Small intestine (tissue), 7 donors: ENCODE measurements around the gene DCAF11. TPM values are rescaled to one million over a fixed set of nuclear protein-coding genes. Genes with fewer than 3 reads are reported as not detected.

Source experiments
- DNase-seq, 2 donors: peaks; one replicate each; pipeline versions ENCODE4 v3.0.0 to v3.0.0-alpha.2; 2013
- FAIRE-seq: peaks from 2 replicates; lab custom pipeline; 2012; peaks lifted over from hg19 to GRCh38; lab: Jason Lieb, UNC
- H3K27ac ChIP-seq, 3 donors: one replicate each; pipeline ENCODE4 v1.5.1; 2013; ENCODE audit warnings: low read length in 2 of 3, mild to moderate bottlenecking in 2 of 3, control low read depth in 1 of 3, inconsistent platforms in 1 of 3, low read depth in 1 of 3, moderate library complexity in 1 of 3
- H3K27me3 ChIP-seq, 3 donors: one replicate each; pipeline ENCODE4 v1.6.1; 2013; ENCODE audit warnings: low read length in 3 of 3, inconsistent platforms in 1 of 3; ENCODE audit not compliant: control insufficient read depth in 3 of 3, insufficient read depth in 3 of 3
- H3K36me3 ChIP-seq, 3 donors: one replicate each; pipeline ENCODE4 v1.6.1; 2013; ENCODE audit warnings: low read length in 3 of 3, inconsistent platforms in 1 of 3, low read depth in 1 of 3, mild to moderate bottlenecking in 1 of 3, moderate library complexity in 1 of 3; ENCODE audit not compliant: control insufficient read depth in 3 of 3, insufficient read depth in 2 of 3
- H3K4me1 ChIP-seq, 3 donors: one replicate each; pipeline ENCODE4 v1.6.1; 2013; ENCODE audit warnings: low read length in 2 of 3, inconsistent platforms in 1 of 3, low read depth in 1 of 3, mild to moderate bottlenecking in 1 of 3, moderate library complexity in 1 of 3; ENCODE audit not compliant: control insufficient read depth in 3 of 3, insufficient read depth in 2 of 3
- H3K4me3 ChIP-seq, 3 donors: one replicate each; pipeline ENCODE4 v1.5.1; 2013; ENCODE audit warnings: low read length in 3 of 3, control low read depth in 1 of 3, inconsistent platforms in 1 of 3, low read depth in 1 of 3, mild to moderate bottlenecking in 1 of 3, moderate library complexity in 1 of 3
- H3K9me3 ChIP-seq, 2 donors: one replicate each; pipeline ENCODE4 v1.6.1; 2013; ENCODE audit warnings: low read depth in 1 of 2, low read length in 1 of 2; ENCODE audit not compliant: control insufficient read depth in 2 of 2, insufficient read depth in 1 of 2
- WGBS, 3 donors: extraction: QIAGEN DNeasy Blood & Tissue Kit; methylation state at CpG; one replicate each; pipeline ENCODE4 v1.1.7; 2013; 5-methylcytosine and 5-hydroxymethylcytosine counted together
- polyA plus RNA-seq, 4 donors: library from polyadenylated mRNA; stranded (reverse) in 3 of 4; unstranded in 1 of 4; fragments of 200-250 nt in 3 of 4; fragments of 120-200 nt in 1 of 4; gene quantifications; one replicate each; pipeline versions ENCODE4 v1.2.1 to v1.2.3, GENCODE V29; 2013
- donor health status: healthy with polysubstance abuse.
- donor health status: control.
- donor health status: control.
- donor health status: Bipolar disorder and iron deficiency.
- donor health status: healthy.

DCAF11 gene
- polyA plus RNA-seq, 4 donors = 72.1 to 122 (median 93.3) TPM

GRCh38 chr14:24167469-24168114, 53.0 kb downstream of the DCAF11 start:
- DNase-seq (no peak), FAIRE-seq (no peak)
- H3K4me3 ChIP-seq = no peak overlapping the region
- no peaks in the 10 kb centered on the region for H3K9me3 ChIP-seq
- H3K36me3 ChIP-seq = peaks cover 17 to 60% (median 23%) of the 10 kb centered on the region in 3 donors
- no peaks in the 10 kb centered on the region for H3K27me3 ChIP-seq
- H3K4me1 ChIP-seq = peaks cover 0 to 10% (median 6%) of the 10 kb centered on the region in 3 donors
- H3K27ac ChIP-seq = no peak overlapping the region
- WGBS, 3 donors = 85 to 93% (median 86%) methylated on average over 3 of the region's 3 CpGs

GRCh38 chr14:24171422-24172260, 57.1 kb downstream of the DCAF11 start, which contains the start of gene REC8:
REC8 (plus strand) TSS chr14:24172080; CDS start chr14:24172553, 473 bp downstream.
- Histone ChIP-seq H3K27ac (peak within 1 kb of the TSS in 2 of 3 donors; percentile 67 to 78), H3K4me1 (peaks cover 0 to 29% (median 0%) of the 10 kb centered on the region in 3 donors), H3K36me3 (peaks cover 3 to 58% (median 6%) of the 10 kb centered on the region in 3 donors), H3K27me3 (no peaks in the 10 kb centered on the region), H3K4me3 (peak within 1 kb of the TSS in 2 of 3 donors; percentile 18 to 71), H3K9me3 (no peaks in the 10 kb centered on the region)
- DNase-seq (peak; percentile 66 to 98), FAIRE-seq (no peak)
- WGBS, 3 donors = 6 to 52% (median 34%) methylated on average over 62 to 63 of the region's 63 CpGs

GRCh38 chr14:24172261-24172860, 57.8 kb downstream of the DCAF11 start:
- Histone ChIP-seq H3K27me3 (no peaks in the 10 kb centered on the region), H3K9me3 (no peaks in the 10 kb centered on the region), H3K27ac (peak overlapping the region in 2 of 3 donors; percentile 67 to 78), H3K36me3 (peaks cover 7 to 58% (median 10%) of the 10 kb centered on the region in 3 donors), H3K4me1 (peaks cover 0 to 36% (median 0%) of the 10 kb centered on the region in 3 donors), H3K4me3 (peak overlapping the region in 2 of 3 donors; percentile 18 to 71)
- FAIRE-seq = no peak
- WGBS, 3 donors = 25 to 71% (median 68%) methylated on average over 28 to 30 of the region's 30 CpGs
- peak in 1 of 2 donors; percentile 60 for DNase-seq

- no peak for FAIRE-seq
- DNase-seq = no peak
- Histone ChIP-seq H3K4me3 (peak overlapping the region in 1 of 3 donors; percentile 71), H3K9me3 (no peaks in the 10 kb centered on the region), H3K27me3 (no peaks in the 10 kb centered on the region), H3K27ac (peak overlapping the region in 1 of 3 donors; percentile 78), H3K4me1 (peaks cover 0 to 41% (median 0%) of the 10 kb centered on the region in 3 donors), H3K36me3 (peaks cover 11 to 60% (median 15%) of the 10 kb centered on the region in 3 donors)
- WGBS, 3 donors = 65 to 78% (median 74%) methylated on average over 19 to 20 of the region's 20 CpGs
Measured at GRCh38 chr14:24172871-24173281, 58.3 kb downstream of the DCAF11 start.

Other genes with a start within 250 kb of the DCAF11 start
- gene DHRS4, start 161.0 kb upstream of the DCAF11 start, polyA plus RNA-seq = 100 to 1,000 TPM in 3 of 4 donors, 10 to 100 TPM in 1; 61.6 to 163 (median 135) TPM
- gene DHRS4L2, start 125.8 kb upstream of the DCAF11 start, polyA plus RNA-seq = 100 to 1,000 TPM in 3 of 4 donors, 10 to 100 TPM in 1; 34.8 to 162 (median 107) TPM
- 1 to 10 TPM in 2 of 4 donors, under 1 TPM in 2; 0.81 to 1.4 (median 1.1) TPM for gene CARMIL3, start 62.8 kb upstream of the DCAF11 start, polyA plus RNA-seq
- 10 to 100 TPM in 1 of 4 donors, 1 to 10 TPM in 2, under 1 TPM in 1; 0.03 to 10.7 (median 4.2) TPM for gene CPNE6, start 43.2 kb upstream of the DCAF11 start, polyA plus RNA-seq
- gene PCK2, start 20.5 kb upstream of the DCAF11 start, polyA plus RNA-seq = 100 to 1,000 TPM; 197 to 870 (median 304) TPM
- 1 to 10 TPM; 1.5 to 4.0 (median 2.7) TPM for gene NRL, start 172 bp downstream of the DCAF11 start, polyA plus RNA-seq
- gene FITM1, start 15.9 kb downstream of the DCAF11 start, polyA plus RNA-seq = 1 to 10 TPM; 2.4 to 5.8 (median 4.1) TPM
- gene PSME1, start 21.4 kb downstream of the DCAF11 start, polyA plus RNA-seq = 100 to 1,000 TPM; 307 to 576 (median 467) TPM
- gene EMC9, start 26.8 kb downstream of the DCAF11 start, polyA plus RNA-seq = 10 to 100 TPM; 27.2 to 74.7 (median 41.3) TPM
- 100 to 1,000 TPM; 175 to 997 (median 644) TPM for gene PSME2, start 31.8 kb downstream of the DCAF11 start, polyA plus RNA-seq
- 10 to 100 TPM; 33.7 to 83.0 (median 48.9) TPM for gene RNF31, start 32.7 kb downstream of the DCAF11 start, polyA plus RNA-seq
- 10 to 100 TPM; 36.9 to 90.9 (median 63.3) TPM for gene IRF9, start 46.5 kb downstream of the DCAF11 start, polyA plus RNA-seq
- 100 to 1,000 TPM in 1 of 4 donors, 10 to 100 TPM in 3; 23.0 to 135 (median 40.7) TPM for gene REC8, start 57.3 kb downstream of the DCAF11 start, polyA plus RNA-seq
- gene IPO4, start 74.0 kb downstream of the DCAF11 start, polyA plus RNA-seq = 10 to 100 TPM in 2 of 4 donors, 1 to 10 TPM in 2; 3.2 to 24.4 (median 12.5) TPM
- gene TM9SF1, start 80.7 kb downstream of the DCAF11 start, polyA plus RNA-seq = 10 to 100 TPM in 2 of 4 donors, 1 to 10 TPM in 2; 6.9 to 56.1 (median 23.9) TPM
- 1 to 10 TPM in 1 of 4 donors, under 1 TPM in 1, not detected in 2; 0.04 to 6.9 TPM for gene TSSK4, start 90.9 kb downstream of the DCAF11 start, polyA plus RNA-seq
- 100 to 1,000 TPM in 1 of 4 donors, 10 to 100 TPM in 3; 70.0 to 121 (median 94.9) TPM for gene CHMP4A, start 98.7 kb downstream of the DCAF11 start, polyA plus RNA-seq
- gene MDP1, start 101.3 kb downstream of the DCAF11 start, polyA plus RNA-seq = 10 to 100 TPM; 18.8 to 31.1 (median 21.4) TPM
- 100 to 1,000 TPM; 182 to 225 (median 205) TPM for gene NEDD8, start 117.6 kb downstream of the DCAF11 start, polyA plus RNA-seq
- gene GMPR2, start 118.2 kb downstream of the DCAF11 start, polyA plus RNA-seq = 10 to 100 TPM; 57.4 to 94.1 (median 76.0) TPM
- gene TINF2, start 127.8 kb downstream of the DCAF11 start, polyA plus RNA-seq = 10 to 100 TPM; 33.0 to 42.4 (median 35.8) TPM
- gene TGM1, start 148.4 kb downstream of the DCAF11 start, polyA plus RNA-seq = 1 to 10 TPM; 1.5 to 3.4 (median 1.7) TPM
- 10 to 100 TPM; 25.3 to 58.6 (median 36.0) TPM for gene RABGGTA, start 156.8 kb downstream of the DCAF11 start, polyA plus RNA-seq
- gene DHRS1, start 185.0 kb downstream of the DCAF11 start, polyA plus RNA-seq = 10 to 100 TPM; 45.2 to 95.7 (median 66.5) TPM
- 10 to 100 TPM in 3 of 4 donors, 1 to 10 TPM in 1; 9.7 to 22.5 (median 16.0) TPM for gene NOP9, start 185.1 kb downstream of the DCAF11 start, polyA plus RNA-seq
- 100 to 1,000 TPM in 2 of 4 donors, 10 to 100 TPM in 2; 31.2 to 273 (median 139) TPM for gene CIDEB, start 193.2 kb downstream of the DCAF11 start, polyA plus RNA-seq
- gene LTB4R2, start 195.4 kb downstream of the DCAF11 start, polyA plus RNA-seq = 1 to 10 TPM in 3 of 4 donors, under 1 TPM in 1; 0.89 to 4.7 (median 2.3) TPM
- 10 to 100 TPM in 2 of 4 donors, 1 to 10 TPM in 2; 5.1 to 37.0 (median 15.8) TPM for gene LTB4R, start 196.7 kb downstream of the DCAF11 start, polyA plus RNA-seq
- gene ADCY4, start 220.3 kb downstream of the DCAF11 start, polyA plus RNA-seq = 10 to 100 TPM in 1 of 4 donors, 1 to 10 TPM in 3; 3.4 to 16.4 (median 6.1) TPM
- 10 to 100 TPM; 16.7 to 58.6 (median 33.6) TPM for gene RIPK3, start 225.2 kb downstream of the DCAF11 start, polyA plus RNA-seq